ENCODE results near the gene MARK3.

MARK3 gene

DNA sequence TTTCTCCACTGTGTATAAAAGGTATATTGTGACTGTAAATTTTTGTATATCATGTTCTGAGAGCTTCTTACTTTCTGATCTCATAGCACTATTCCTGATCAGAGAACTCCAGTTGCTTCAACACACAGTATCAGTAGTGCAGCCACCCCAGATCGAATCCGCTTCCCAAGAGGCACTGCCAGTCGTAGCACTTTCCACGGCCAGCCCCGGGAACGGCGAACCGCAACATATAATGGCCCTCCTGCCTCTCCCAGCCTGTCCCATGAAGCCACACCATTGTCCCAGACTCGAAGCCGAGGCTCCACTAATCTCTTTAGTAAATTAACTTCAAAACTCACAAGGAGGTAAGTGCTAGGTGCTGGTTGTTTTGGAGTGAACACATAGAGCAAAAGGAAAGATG lies 106.5 kb downstream of the MARK3 start:
- no peak overlapping the region for H3K4me3 Mint-ChIP-seq

DNA sequence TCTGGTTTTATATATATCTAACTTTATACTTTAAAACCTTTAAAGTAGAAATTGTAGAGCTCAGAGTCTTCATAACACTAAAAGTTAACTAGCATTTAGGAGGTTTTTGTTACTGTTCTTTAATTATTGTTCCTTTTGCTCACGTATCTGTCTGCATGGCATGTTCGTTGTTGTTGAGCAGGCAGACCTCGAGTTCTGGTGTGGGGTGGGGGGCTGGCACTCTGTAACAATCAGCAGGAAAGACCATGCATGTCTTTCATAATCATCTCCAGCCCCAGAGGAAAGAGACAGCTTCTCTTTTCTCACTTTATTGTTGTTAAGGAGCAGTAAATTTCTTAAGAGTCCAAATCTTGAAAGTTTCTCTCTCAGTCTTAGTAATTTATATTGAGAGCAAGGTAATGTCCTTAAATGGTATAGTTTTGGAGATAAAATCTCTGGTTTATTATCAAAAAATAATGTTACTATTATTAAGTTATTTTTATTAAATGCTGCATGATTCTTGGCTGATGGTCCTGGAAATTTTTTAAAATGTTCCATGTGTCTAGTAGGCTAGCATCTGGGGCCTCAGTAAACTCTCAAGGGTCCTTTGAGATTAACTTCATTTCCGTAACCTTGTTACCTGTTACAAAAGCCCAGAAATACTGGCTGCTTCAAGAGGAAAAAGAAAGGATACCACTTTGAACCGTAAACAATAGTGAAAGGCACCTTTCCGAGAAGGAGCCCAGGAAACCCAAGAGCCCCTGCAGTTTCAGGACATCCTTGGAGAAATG lies 107.1 kb downstream of the MARK3 start:
- Mint-ChIP-seq H3K36me3 (ENCODE audit: low read depth) (peaks cover 45% of the 10 kb centered on the region), H3K27ac (no peak overlapping the region), H3K27me3 (ENCODE audit: low read depth, poor library complexity) (no peaks in the 10 kb centered on the region), H3K4me3 (no peak overlapping the region), H3K4me1 (no peaks in the 10 kb centered on the region), H3K9me3 (no peaks in the 10 kb centered on the region)
- no peak for DNase-seq
- TF ChIP-seq, protein P1, sequence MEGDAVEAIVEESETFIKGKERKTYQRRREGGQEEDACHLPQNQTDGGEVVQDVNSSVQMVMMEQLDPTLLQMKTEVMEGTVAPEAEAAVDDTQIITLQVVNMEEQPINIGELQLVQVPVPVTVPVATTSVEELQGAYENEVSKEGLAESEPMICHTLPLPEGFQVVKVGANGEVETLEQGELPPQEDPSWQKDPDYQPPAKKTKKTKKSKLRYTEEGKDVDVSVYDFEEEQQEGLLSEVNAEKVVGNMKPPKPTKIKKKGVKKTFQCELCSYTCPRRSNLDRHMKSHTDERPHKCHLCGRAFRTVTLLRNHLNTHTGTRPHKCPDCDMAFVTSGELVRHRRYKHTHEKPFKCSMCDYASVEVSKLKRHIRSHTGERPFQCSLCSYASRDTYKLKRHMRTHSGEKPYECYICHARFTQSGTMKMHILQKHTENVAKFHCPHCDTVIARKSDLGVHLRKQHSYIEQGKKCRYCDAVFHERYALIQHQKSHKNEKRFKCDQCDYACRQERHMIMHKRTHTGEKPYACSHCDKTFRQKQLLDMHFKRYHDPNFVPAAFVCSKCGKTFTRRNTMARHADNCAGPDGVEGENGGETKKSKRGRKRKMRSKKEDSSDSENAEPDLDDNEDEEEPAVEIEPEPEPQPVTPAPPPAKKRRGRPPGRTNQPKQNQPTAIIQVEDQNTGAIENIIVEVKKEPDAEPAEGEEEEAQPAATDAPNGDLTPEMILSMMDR (IDR thresholded peaks at IDR 0.05): no peak

More for the DNA sequence above, 106.5 kb downstream of the MARK3 start:
- Mint-ChIP-seq H3K27ac (peak overlapping the region; percentile 24), H3K4me1 (no peaks in the 10 kb centered on the region), H3K27me3 (ENCODE audit: low read depth, poor library complexity) (no peaks in the 10 kb centered on the region), H3K9me3 (no peaks in the 10 kb centered on the region), H3K36me3 (ENCODE audit: low read depth) (peaks cover 48% of the 10 kb centered on the region)
- DNase-seq: no peak
- TF ChIP-seq, protein P1 (IDR thresholded peaks at IDR 0.05): no peak

DNA sequence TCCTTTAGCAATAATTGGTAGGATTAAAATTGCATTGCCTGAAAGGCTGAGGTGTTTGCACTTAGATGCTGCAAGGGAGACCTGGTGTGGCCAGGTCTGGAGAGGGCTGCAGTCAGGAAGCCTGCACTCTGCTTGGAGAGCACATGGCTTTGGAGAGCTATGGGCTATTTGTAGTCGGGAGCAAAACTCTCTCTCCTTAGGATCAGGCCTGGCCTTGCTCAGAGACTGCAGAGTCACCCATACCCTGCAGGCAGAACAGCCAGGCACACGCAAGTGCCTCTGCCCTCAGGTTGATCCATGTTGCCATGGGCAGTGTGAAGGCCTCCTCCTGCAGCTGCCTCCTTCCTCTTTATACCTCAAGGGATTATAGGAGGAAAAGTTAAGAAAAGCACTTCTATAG lies 110.6 kb downstream of the MARK3 start:
- H3K27me3 Mint-ChIP-seq (ENCODE audit: low read depth, poor library complexity): no peaks in the 10 kb centered on the region
- TF ChIP-seq, protein P1 (IDR thresholded peaks at IDR 0.05): no peak
- DNase-seq: no peak
- H3K9me3 Mint-ChIP-seq: no peaks in the 10 kb centered on the region
- H3K27ac Mint-ChIP-seq: no peak overlapping the region
- H3K36me3 Mint-ChIP-seq (ENCODE audit: low read depth): peaks cover 30% of the 10 kb centered on the region
- no peak overlapping the region for H3K4me3 Mint-ChIP-seq
- H3K4me1 Mint-ChIP-seq: peaks cover 6% of the 10 kb centered on the region

DNA sequence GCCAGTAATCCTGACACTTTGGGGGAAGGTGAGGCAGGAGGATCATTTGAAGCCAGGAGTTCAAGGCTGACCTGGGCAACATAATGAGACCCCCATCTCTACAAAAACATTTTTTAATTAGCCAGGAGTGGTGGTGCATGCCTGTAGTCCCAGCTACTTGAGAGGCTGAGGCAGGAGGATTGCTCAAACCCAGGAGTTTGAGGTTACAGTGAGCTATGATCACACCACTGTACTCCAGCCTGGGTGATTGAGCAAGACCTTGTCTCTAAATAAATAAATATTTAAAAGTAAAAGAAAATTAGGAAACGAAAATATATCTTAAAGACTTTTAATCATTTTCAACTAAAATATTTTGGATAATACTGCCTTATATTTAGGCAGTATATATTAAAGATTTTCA lies 111.6 kb downstream of the MARK3 start:
- no peaks in the 10 kb centered on the region for H3K27me3 Mint-ChIP-seq (ENCODE audit: low read depth, poor library complexity)
- H3K9me3 Mint-ChIP-seq: no peaks in the 10 kb centered on the region
- H3K36me3 Mint-ChIP-seq (ENCODE audit: low read depth): peaks cover 30% of the 10 kb centered on the region
- no peak overlapping the region for H3K27ac Mint-ChIP-seq
- DNase-seq: no peak
- TF ChIP-seq, protein P1 (IDR thresholded peaks at IDR 0.05): no peak
- H3K4me1 Mint-ChIP-seq: peaks cover 11% of the 10 kb centered on the region
- H3K4me3 Mint-ChIP-seq: no peak overlapping the region

DNA sequence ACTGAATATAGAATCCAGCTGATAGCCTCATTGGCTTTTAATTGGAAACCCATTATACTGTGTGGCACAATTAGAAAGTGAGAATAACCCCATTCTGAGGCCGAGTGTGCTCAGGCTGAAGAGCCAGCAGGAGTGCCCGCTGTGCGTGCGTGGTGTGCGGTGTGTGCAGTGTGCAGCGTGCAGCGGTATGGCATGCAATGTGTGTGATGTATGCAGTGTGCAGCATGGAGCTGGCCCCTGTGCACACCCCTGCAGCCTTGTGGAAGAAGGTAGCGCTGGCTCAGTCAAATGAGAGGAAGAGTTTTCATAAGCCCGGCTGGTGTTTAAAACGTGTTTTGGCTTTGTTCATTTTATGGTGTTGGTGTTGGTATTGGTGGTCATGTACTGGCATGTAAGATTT lies 114.5 kb downstream of the MARK3 start:
- no peaks in the 10 kb centered on the region for H3K9me3 Mint-ChIP-seq
- TF ChIP-seq, protein P1 (IDR thresholded peaks at IDR 0.05): no peak
- peak overlapping the region; percentile 26 for H3K27ac Mint-ChIP-seq

More for the DNA sequence above, 114.5 kb downstream of the MARK3 start:
- DNase-seq: no peak
- H3K36me3 Mint-ChIP-seq (ENCODE audit: low read depth): peaks cover 48% of the 10 kb centered on the region
- H3K27me3 Mint-ChIP-seq (ENCODE audit: low read depth, poor library complexity): no peaks in the 10 kb centered on the region
- H3K4me1 Mint-ChIP-seq: peaks cover 11% of the 10 kb centered on the region
- H3K4me3 Mint-ChIP-seq: no peak overlapping the region

All from nephron progenitor cell (in vitro differentiated cells).